GM21390 (cell line): ENCODE measurements around the gene ABTB2.

Experiments used
- ATAC-seq: cut with Tn5 transposase; IDR thresholded peaks from one replicate; pipeline ENCODE4 v1.9.1; 2021; ENCODE audit not compliant: unreplicated experiment

The ABTB2 gene

DNA sequence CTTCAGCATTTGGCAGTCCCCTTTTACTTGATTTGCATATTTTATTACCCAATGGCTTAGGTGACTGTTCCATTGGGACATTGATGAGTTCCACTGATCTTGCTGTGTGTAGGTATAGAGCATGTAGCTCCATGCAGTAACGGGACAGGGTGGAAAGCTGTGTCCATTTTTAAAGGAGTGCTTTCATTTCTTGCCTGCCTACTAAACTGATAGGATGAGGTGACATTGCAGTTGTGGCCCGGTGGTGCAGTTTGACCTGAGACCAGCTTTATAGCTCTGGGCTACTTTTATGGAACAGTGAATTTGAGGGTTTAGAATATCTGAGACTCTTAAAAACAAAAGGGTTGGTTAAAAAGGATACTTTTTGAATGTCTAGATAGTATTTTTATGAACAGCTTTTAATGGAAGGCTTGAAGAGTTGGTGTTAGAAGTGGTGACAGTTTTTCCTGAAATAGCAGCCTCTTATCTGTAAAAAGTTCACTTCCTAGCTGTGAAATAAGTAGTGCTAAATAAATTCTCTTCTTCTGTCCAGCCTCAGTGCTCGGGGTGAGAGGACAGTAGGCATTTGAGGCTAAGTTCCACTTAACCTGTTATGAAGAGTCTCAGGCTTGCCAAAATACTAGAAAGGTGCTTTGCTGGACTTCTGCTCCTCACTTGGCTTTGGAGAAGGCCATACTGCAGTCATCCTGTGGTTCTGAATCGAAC lies 225.4 kb downstream of the ABTB2 start:
- ATAC-seq: no peak

DNA sequence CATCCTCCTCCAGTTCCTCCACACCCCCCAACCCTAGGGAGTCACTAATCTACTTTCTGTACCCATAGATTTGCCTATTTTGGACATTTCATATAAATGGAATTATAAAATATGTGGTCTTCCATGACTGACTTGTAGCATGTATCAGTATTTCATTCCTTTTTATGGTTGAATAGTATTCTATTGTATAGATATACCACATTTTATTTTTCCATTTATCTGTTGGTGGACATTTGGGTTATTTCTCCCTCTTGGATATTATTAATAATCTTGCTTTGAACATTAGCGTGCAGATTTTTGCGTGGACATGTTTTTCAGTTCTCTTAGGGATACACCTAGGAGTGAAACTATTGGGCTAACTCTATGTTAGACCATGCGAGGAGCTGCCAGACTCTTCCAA lies 229.0 kb downstream of the ABTB2 start:
- ATAC-seq: no peak

DNA sequence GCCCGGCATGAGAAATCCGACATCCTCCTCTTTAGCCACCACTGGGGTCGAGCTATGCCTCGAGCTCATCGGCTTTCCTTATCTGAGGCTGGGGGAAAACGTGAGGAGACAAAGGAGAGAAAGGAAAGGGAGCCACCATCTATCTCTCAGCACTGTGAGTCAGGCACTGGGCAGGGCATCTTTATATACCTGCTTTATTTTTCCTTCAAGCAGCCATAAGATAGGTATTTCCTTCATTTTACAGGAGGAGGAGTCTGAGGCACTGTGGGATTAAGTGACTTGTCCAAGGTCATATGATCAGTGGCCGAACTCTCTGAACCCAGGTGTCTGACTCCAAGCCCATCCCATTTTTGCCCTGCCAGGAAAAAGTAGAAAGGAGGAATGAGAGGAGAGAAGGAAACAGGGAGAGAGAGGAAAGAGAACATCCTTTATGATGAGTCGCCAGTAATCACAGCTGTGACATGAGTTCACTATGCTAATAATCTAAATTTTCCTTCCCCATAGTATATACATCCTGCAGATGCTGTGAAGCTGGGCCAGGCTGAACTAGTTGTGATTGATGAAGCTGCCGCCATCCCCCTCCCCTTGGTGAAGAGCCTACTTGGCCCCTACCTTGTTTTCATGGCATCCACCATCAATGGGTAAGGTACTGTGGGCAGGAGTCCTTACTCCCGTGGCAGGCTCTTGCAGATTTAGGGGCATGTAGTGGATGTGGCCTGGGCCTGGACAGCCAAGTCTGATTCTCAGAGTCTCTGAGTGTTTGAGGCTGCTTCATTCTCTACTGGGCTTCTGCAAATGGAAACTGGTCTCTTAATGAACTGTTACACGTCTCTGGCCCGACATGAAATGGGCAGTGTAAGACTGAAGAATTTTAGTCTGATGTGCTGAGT lies 230.6 kb downstream of the ABTB2 start:
- no peak for ATAC-seq

DNA sequence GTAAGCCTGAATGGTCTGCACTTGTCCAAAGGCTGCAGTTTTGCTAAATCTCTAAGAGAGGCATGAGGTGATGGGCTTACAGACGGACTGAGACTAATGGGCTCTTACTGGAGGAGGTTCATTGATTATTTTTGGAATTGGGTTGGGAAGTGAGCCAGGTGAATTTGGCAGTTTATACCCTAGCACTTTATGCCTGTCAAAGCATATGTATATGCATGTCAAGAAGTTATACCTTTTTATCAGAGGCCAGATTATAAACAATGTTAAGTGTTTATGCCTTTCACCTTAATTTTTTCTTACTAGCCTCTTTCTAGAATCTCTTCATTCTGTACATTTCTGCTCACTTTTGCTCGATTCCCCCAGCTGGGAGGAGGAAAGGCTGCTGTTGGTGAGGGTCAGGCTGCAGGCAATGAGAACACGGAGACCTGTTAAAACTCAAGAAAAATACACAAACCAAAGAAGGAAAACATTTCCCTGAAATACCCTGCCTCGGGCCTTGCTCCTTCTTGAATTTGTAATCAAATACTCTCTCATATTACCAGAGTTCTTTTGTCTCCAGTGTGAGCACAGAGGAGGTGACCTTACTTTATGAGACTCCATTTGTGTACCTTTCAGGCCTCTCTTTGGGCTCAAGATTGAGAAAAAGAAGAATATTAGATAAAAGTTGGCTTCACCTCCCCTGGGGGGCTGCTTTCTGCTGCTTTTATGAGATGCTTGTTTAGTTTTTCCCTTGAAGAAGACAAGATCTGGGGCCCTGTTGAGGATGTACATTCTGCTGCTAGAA lies 232.7 kb downstream of the ABTB2 start:
- ATAC-seq: no peak

DNA sequence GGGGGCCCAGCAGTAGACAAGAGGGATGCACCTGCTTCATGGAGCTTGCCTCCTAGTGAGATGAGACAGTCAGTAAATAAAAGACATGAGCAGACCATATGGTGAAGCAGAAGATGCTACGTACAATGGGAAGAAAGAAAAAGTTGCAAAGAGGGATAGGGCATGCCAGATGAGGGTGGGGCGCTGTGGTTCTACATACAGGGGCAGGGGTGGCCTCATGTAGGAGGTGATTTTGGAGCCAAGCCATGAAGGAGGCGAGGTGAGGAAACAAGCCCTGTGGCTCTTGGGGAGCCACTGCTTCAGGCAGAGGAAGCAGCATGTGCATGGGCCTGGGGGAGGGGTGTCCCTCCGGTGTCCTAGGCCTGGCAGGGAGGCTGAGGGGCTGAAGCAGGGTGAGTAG lies 237.2 kb downstream of the ABTB2 start:
- ATAC-seq: no peak

DNA sequence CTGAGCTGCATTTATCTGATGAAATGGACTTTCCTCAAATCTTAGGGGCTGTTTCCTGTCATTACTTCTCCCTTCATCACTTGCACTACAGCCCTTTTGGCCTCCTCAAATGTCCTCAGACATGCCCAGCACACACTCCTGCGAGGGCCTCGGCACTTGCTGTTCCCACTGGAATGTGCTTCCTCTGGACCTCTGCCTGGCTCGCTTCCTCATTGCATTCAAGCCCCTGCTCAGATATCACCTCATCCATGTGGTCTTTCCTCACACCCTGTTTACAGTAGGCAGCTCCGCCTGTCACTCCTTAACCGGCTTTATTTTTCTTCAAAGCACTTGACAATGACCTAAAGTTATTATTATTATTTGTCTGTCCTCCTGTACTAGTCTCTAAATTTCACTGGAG lies 243.3 kb downstream of the ABTB2 start:
- ATAC-seq: no peak

DNA sequence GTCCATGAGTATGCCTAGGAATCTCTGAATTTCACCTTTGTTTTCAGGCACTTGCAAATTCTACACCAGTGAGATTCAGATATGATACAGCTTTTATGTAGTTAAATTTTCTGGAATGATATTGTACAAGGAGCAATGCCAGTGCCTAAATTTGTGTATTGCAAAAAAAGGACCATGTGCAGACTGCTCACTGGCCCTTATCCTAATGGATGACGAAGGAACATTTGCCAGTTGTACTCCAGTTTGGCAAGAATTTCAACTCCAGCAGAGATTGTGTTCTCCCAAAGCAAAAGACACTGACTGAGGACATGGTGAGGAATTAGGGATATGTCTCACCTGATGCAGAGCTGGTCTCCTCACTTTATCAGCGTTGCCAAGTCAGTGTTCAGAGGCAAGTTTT lies 243.8 kb downstream of the ABTB2 start:
- ATAC-seq: no peak

DNA sequence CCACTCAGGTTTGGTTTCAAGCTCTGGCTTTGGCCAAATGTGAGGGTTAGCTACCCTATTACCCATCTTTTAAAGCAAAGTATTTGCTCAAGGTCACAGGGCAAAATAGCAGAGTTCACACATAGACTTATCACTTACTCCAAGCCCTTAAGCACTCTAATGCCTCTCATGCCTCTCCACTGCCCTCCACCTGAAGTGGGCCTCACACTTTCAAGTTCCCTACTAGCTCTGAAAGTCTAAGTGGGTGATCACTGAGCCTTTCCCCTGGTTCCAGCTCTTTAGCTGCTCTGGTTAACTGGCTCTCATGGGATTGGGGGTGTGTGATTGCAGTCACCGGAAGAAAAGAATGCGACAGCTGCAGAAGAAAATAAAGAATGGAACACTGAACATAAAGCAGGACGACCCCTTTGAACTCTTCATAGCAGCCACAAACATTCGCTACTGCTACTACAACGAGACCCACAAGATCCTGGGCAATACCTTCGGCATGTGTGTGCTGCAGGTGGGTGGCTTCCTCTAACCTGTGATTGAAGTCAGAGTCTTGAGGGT lies 246.0 kb downstream of the ABTB2 start:
- ATAC-seq: no peak

DNA sequence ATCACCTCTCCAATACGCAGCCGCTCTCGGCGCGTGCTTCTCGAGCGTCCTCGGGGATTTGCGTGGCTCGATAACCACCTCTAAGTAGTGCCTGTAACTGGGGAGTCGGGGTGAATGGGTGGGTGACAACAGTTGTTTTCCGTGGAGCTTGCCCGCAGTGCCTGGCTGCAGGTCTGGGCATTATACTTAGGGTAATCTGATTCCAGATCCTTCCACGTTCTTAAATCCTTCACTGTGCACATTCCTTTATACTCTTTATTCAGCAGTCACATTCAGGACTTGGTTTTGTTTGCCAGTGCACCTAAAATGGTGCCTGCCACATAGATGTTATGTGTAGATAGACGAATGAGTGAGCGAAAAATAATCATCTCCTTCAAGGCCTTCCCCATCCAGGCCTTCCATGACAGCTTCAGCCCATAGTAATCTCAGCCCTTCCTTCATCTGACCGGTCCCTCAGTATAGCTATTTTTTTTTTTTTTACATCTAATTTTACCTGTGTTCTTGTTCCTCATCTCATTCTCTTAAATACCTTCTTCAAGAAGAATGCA lies 251.8 kb downstream of the ABTB2 start:
- peak; percentile 1 for ATAC-seq

DNA sequence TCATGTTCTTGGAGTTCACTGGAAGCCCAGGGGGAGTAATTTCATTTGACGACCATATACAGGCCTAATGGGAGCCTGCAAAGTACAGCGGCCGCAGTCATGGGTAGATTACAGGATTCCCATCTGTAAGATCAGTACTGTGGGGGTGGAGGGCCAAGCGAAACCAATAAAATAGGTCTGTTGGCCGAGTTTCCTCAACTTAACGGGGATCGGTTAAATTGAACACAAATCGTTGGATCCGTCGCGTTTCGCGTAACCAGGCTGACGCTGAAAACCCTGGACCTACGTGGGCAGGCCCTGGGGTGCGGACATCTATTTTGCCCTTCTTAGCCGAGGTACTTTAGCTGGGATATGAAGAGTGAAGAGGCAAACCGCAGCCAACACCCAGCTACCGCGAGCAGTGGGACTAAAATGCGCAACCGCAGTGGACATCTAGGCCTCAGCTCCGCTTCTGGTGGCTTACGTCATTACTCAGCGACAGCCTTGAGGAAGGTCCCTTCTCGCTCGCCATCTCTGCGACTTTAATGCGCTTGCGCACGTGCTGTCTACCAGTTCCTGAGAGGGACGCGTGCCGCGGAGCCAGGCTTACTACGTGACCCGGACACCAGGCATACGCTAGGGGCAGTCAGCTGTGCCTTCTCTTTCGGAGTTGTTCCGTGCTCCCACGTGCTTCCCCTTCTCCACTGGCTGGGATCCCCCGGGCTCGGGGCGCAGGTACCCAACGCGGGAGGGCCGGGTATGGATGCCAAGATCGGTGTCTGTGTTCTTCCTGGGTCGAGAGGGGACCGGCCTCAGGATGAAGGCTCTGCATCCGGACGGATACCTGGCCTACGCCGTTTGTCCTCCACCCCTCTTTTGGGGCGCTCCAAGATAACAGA lies 252.5 kb downstream of the ABTB2 start, which contains the start of gene NAT10:
NAT10 (plus strand) TSS at position 551 of the 878 bp plus-strand sequence. CDS start 2,597 bp downstream, outside the sequence.
- peak; percentile 87 for ATAC-seq

DNA sequence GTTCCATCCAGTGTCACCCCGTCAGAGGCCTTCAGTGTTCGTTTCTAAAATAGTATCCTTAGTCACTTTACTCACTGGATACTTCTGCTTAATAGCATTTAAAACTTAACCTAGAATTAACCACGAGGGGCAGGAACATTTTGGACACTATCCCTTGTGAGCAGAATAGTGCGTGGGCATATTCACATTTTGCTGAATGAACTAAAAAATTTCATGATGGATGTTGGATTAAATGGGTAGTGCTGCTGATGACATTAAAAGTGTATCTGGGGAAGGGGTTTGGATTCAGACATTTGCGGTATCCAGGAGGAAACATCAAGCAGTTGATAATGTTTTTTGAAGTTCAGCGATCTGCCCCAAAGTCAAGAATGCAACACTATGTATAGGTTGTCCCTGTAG lies 253.1 kb downstream of the ABTB2 start:
- ATAC-seq: no peak
